ENCODE results near the gene BHMT. TPM values are rescaled to one million over a fixed set of nuclear protein-coding genes. Genes with fewer than 3 reads are reported as not detected.

BHMT gene
- total RNA-seq, 2 experiments from 2014 or later, result not detected

DNA sequence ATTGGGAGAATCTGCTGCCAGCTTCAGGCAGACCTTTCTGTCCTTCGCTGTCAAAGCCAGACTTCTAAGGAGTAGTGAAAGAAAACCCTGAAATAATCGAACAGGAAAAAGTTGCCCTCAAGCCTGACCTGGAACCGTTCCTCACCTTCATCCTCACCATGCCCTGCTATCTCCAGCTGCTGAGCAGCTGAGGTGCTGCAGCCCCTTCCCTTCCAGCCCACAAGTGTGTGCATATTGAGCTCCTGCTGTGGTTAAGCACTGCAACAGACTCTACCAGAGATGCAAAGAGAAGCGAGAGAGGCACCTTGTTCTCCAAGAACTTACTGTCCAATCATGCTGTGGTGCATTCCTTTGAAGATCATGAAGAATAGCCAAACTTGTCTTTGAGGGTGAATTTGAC lies 23.1 kb upstream of the BHMT start:
- no peaks in the 10 kb centered on the region for H3K4me1 Mint-ChIP-seq (ENCODE audit: low read depth)
- no peaks in the 10 kb centered on the region for H3K36me3 Mint-ChIP-seq
- H3K9me3 Mint-ChIP-seq, result no peaks in the 10 kb centered on the region
- no peak overlapping the region for H3K4me3 Mint-ChIP-seq
- ChIA-PET CTCF (no interaction called here), POLR2A (interaction anchor here (0.6 kb wide), 1 partner anchor 24 kb away, joined by 3 read pairs; no protein-coding TSS in a partner anchor)
- no peak overlapping the region for H3K27ac Mint-ChIP-seq
- H3K27me3 Mint-ChIP-seq, result no peaks in the 10 kb centered on the region
- intact Hi-C loops (cut with micrococcal nuclease), result no loop called here
- no peak for DNase-seq

DNA sequence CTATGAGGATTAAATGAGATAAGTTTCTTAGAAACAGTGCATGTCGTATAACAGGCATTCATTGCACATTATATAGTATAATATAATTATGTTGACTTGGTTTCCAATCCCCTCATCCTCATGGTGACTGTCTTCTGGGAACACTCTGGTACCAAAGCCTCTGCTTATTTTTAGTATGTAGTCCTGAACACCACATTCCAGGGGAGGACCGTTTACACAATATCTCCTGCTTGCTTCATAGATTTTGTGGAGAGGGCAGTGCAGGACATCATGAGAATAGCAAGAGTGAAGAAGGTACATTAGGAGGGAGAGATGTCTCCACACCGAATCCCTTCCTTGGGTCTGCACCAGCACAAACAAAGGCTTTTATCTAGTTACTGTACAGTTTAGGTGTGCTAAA lies 20.5 kb upstream of the BHMT start:
- H3K36me3 Mint-ChIP-seq, result no peaks in the 10 kb centered on the region
- H3K4me3 Mint-ChIP-seq, result no peak overlapping the region
- ChIA-PET POLR2A (no interaction called here), CTCF (no interaction called here)
- H3K27ac Mint-ChIP-seq, result no peak overlapping the region
- no peak for DNase-seq
- intact Hi-C loops (cut with micrococcal nuclease), result no loop called here
- no peaks in the 10 kb centered on the region for H3K9me3 Mint-ChIP-seq
- no peaks in the 10 kb centered on the region for H3K4me1 Mint-ChIP-seq (ENCODE audit: low read depth)
- peaks cover 1% of the 10 kb centered on the region for H3K27me3 Mint-ChIP-seq

DNA sequence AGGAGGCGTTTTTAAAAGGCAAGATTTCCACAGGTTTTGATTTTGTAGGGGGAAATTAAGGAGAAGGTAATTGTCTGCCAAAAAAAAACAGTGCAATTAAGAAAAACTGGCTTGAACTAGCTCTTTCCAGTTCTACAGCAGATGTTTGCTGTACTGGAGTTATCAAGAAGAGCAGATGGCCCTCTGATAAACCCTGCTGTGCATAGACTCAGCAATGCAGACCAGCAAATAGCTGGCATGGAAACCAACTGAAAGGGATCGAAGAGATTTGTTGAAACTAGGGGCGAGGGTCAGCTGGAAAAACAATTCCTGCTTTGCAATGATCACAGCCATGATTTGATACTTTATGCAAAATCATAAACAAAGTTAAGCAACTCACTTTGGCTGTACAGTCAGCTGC lies 17.8 kb upstream of the BHMT start:
- H3K4me1 Mint-ChIP-seq (ENCODE audit: low read depth), result no peaks in the 10 kb centered on the region
- DNase-seq, result no peak
- ChIA-PET POLR2A (no interaction called here), CTCF (no interaction called here)
- H3K4me3 Mint-ChIP-seq, result no peak overlapping the region
- H3K27ac Mint-ChIP-seq, result no peak overlapping the region
- no peaks in the 10 kb centered on the region for H3K36me3 Mint-ChIP-seq
- H3K27me3 Mint-ChIP-seq, result peaks cover 1% of the 10 kb centered on the region
- H3K9me3 Mint-ChIP-seq, result no peaks in the 10 kb centered on the region
- intact Hi-C loops (cut with micrococcal nuclease), result no loop called here

DNA sequence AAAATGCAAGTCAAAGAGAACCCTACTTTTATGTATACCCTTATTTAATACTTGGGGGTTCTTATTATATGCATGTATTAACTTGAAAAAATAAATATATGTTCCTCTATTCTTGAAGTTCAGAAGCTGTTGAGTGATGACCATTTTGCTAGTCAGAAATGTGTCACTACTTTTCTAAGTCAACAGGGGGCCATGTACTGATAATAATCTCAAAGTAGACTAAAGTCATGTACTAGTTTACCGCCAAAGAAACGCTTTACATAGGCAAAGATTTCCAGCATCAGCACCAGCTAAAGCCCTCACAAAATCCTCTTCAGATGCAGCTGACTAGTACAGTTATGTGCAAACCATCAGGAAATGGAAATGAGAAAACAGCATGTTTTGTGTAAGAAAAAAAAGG lies 5.7 kb upstream of the BHMT start:
- POLR2A ChIA-PET, result no interaction called here
- no peak overlapping the region for H3K4me3 Mint-ChIP-seq
- DNase-seq, result no peak
- no peaks in the 10 kb centered on the region for H3K9me3 Mint-ChIP-seq
- no peaks in the 10 kb centered on the region for H3K4me1 Mint-ChIP-seq (ENCODE audit: low read depth)
- intact Hi-C loops (cut with micrococcal nuclease), result no loop called here
- peaks cover 46% of the 10 kb centered on the region for H3K27me3 Mint-ChIP-seq
- CTCF ChIA-PET, result interaction anchor here (4.2 to 5.5 kb wide), 2 partner anchors 27 to 83 kb away, joined by 28 to 44 read pairs; no protein-coding TSS in a partner anchor
- no peaks in the 10 kb centered on the region for H3K36me3 Mint-ChIP-seq
- H3K27ac Mint-ChIP-seq, result no peak overlapping the region

DNA sequence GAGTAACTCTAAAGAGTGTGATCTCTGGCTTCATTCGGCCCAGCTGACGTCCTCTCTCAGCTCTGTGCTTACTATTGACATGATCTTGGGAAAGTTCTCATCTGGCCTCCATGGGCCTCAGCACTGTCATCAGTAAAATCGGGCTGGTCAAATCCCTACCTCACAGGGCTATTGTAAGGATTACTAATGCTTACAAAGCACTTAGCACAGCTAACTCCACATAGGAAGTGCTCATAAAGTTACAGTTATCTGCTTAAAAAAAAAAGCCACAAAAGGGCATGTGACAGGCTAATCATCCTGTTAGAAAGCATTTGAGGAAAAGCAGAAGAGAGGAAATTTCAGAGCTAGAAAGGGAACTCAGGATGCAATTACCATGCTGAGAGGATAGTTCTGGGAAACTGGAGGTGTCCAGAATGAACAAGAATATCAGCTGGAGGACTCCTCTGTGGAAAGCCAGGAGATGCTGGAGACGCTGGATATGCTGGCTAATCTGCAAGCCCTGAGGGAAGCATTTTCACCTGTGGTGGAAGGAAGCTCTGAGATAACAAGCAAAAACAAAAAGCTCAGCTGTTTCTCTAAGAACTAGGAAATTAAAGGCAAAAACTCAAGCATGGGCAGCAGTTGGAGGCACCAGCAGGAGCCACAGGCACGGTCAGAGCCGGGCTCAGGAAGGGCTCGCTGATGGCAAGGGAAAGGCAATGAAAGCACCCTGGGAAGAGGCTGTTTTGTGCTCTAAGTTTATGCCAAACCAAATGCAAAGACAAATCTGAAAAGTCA lies 4.4 kb upstream of the BHMT start:
- Mint-ChIP-seq H3K27me3 (peaks cover 56% of the 10 kb centered on the region), H3K4me1 (ENCODE audit: low read depth) (no peaks in the 10 kb centered on the region), H3K4me3 (no peak overlapping the region), H3K27ac (no peak overlapping the region), H3K36me3 (no peaks in the 10 kb centered on the region), H3K9me3 (no peaks in the 10 kb centered on the region)
- DNase-seq, result no peak
- POLR2A ChIA-PET, result no interaction called here
- intact Hi-C loops (cut with micrococcal nuclease), result no loop called here
- CTCF ChIA-PET, result interaction anchor here (0.9 to 5.5 kb wide), 4 partner anchors 26 to 208 kb away, joined by 3 to 44 read pairs (median 16); no protein-coding TSS in a partner anchor

DNA sequence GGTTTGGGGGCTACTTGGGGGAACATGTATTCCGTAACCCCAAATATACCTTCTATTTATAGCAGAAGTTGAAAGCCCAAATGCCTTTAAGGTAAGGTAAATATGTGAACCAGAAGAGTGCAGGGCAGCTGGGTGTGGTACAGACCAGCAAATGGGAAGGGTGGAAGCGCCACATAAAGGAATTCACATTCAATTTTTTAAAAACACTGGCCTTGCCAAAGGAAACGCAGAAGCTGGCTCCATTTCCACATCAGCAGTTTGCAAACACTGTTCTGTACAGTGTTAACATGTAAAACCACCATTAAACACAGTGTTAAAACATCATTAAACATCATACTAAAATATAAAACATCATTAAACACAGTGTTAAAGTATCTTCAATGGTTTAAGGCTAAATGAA lies 3.5 kb upstream of the BHMT start:
- Mint-ChIP-seq H3K4me1 (ENCODE audit: low read depth) (no peaks in the 10 kb centered on the region), H3K27me3 (peaks cover 61% of the 10 kb centered on the region), H3K36me3 (no peaks in the 10 kb centered on the region), H3K4me3 (no peak overlapping the region), H3K27ac (no peak overlapping the region), H3K9me3 (no peaks in the 10 kb centered on the region)
- CTCF ChIA-PET, result interaction anchor here (4.2 to 5.5 kb wide), 2 partner anchors 25 to 85 kb away, joined by 28 to 44 read pairs; no protein-coding TSS in a partner anchor
- DNase-seq, result no peak
- POLR2A ChIA-PET, result no interaction called here
- intact Hi-C loops (cut with micrococcal nuclease), result no loop called here

DNA sequence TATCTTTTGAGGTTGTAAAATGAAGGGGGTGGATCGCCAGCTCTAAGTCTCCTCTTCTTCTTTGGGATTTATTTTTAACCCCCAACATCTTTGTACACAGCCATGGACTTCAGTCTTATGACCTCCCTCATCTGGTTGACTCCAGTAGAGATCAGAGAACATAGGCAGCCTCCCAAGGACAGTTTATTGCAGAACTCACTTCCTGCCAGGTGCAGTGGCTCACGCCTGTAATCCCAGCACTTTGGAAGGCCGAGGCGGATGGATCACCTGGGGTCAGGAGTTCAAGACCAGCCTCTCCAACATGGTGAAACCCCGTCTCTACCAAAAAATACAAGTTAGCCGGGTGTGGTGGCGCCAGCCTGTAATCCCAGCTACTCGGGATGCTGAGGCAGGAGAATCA lies 2.8 kb upstream of the BHMT start:
- no peak for DNase-seq
- CTCF ChIA-PET, result interaction anchor here (0.9 to 5.5 kb wide), 5 partner anchors 17 to 87 kb away, joined by 3 to 44 read pairs (median 9); no protein-coding TSS in a partner anchor
- H3K4me1 Mint-ChIP-seq (ENCODE audit: low read depth), result no peaks in the 10 kb centered on the region
- intact Hi-C loops (cut with micrococcal nuclease), result no loop called here
- POLR2A ChIA-PET, result no interaction called here
- peaks cover 60% of the 10 kb centered on the region for H3K27me3 Mint-ChIP-seq
- H3K36me3 Mint-ChIP-seq, result no peaks in the 10 kb centered on the region
- H3K27ac Mint-ChIP-seq, result no peak overlapping the region
- H3K4me3 Mint-ChIP-seq, result no peak overlapping the region
- H3K9me3 Mint-ChIP-seq, result no peaks in the 10 kb centered on the region

DNA sequence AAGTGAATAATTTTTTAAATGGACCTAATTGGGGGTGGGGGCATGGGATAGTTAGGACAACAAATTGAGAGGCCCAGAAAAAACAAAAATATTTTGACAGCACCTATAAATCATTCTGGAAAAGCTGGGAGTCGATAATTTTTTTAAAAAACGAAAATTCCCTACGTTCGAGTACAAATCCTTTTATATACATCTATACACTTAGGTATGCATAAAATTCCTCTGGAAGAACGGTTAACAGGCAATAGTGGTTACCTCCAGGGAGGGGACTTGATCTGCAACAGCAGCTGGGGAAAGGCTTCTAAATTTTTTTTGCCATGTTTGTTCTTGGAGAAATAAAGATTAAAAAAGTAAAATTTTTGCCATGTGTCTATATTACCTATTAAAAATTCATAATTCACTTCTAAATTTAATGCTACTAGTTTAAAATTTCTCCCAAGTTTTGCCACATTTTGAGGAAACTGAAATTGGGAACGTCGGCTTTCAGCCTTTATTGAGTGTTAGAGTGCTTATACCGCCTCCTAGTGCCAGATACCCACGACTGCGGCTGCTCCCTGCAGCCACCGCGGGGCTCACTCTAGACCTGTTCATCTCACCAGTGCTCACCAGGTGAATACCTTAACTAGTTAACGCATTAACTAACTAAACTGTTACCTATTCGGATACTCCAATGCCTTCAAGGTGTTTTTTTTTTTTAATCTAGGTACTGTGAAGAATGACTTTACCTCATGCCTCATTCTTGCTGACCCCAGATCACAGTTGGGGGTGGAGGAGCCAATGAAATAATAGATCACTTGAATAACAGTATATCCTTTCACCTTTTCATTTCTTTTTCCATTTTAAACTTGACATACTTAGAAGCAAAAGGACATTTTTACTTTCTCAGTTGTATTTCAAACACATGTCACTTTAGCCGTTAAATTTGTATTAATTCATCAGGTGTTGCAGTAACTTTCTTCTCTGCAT lies 1.8 kb upstream of the BHMT start:
- CTCF ChIA-PET, result interaction anchor here (0.9 to 5.5 kb wide), 6 partner anchors 16 to 210 kb away, joined by 3 to 28 read pairs (median 4); no protein-coding TSS in a partner anchor
- peaks cover 58% of the 10 kb centered on the region for H3K27me3 Mint-ChIP-seq
- intact Hi-C loops (cut with micrococcal nuclease), result loop anchor here (2.0 kb wide), 1 partner anchor 85 kb away; no protein-coding TSS in a partner anchor

DNA sequence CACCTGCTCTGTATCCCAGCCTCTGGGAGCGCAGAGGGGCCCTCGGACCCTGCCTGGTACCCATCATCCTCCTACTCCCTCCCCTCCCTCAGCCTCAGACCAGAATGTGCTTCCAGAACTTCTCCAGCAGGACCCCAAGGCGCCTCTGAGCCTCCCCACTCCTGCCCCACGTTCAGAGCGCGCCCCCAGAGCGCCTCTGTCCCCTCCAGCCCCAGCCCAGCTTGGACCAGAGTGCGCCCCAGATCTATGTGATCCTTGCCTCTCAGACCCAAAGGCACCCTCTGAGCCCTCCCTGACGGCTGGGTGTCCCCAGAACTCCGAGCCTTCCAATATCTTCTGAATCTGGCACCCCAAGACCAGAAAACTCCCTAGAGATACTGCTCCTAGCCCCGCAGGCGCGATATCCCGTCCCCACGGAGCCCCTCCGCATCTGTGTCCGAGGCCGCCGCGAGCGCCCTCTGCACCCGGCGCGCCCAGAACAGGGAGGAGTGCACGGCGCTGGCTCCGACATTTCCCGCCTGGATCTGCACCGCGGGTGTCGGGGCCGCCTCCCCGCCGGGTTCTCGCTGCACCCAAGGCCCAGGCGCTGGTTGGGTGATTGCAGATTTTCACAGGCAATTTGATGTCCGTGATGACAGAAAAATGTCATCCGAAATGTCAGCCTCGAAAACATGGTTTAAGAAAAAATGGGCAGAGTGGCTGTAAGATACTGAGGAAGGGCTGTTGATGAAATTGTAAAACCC lies 522 bp downstream of the BHMT start:
- POLR2A ChIA-PET, result no interaction called here
- no peak for DNase-seq
- Mint-ChIP-seq H3K27ac (no peak overlapping the region), H3K4me1 (ENCODE audit: low read depth) (no peaks in the 10 kb centered on the region), H3K36me3 (no peaks in the 10 kb centered on the region), H3K4me3 (no peak overlapping the region), H3K9me3 (no peaks in the 10 kb centered on the region), H3K27me3 (peaks cover 47% of the 10 kb centered on the region)
- CTCF ChIA-PET, result interaction anchor here (1.0 kb wide), 1 partner anchor 21 kb away, joined by 3 read pairs; no protein-coding TSS in a partner anchor
- intact Hi-C loops (cut with micrococcal nuclease), result loop anchor here (2.0 kb wide), 1 partner anchor 87 kb away; no protein-coding TSS in a partner anchor

More for the DNA sequence above, 1.8 kb upstream of the BHMT start:
- Mint-ChIP-seq H3K4me1 (ENCODE audit: low read depth) (no peaks in the 10 kb centered on the region), H3K27ac (no peak overlapping the region), H3K9me3 (no peaks in the 10 kb centered on the region), H3K4me3 (no peak overlapping the region), H3K36me3 (no peaks in the 10 kb centered on the region)
- peak; percentile 50 for DNase-seq
- POLR2A ChIA-PET, result no interaction called here

DNA sequence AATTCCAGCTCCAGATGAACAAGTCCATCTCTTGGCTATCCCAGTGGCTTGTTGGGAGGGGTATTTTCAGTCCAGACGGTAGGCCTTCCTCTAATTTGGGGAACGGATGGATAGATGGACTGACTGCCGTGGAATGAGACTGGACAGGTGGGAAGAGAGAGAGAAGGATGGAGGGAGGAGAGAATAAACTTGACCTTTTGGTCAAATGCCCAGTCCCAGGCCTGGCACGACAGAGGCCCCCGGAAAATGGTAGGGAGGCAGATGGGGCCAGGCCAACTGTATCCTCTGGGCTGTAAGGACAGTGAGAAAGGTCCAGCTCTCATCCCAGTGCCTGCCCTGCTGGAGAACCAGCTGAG lies 1.1 kb downstream of the BHMT start:
- POLR2A ChIA-PET, result no interaction called here
- Mint-ChIP-seq H3K27ac (no peak overlapping the region), H3K4me1 (ENCODE audit: low read depth) (no peaks in the 10 kb centered on the region), H3K9me3 (no peaks in the 10 kb centered on the region), H3K27me3 (peaks cover 43% of the 10 kb centered on the region), H3K36me3 (no peaks in the 10 kb centered on the region), H3K4me3 (no peak overlapping the region)
- intact Hi-C loops (cut with micrococcal nuclease), result no loop called here
- DNase-seq, result no peak
- CTCF ChIA-PET, result no interaction called here

DNA sequence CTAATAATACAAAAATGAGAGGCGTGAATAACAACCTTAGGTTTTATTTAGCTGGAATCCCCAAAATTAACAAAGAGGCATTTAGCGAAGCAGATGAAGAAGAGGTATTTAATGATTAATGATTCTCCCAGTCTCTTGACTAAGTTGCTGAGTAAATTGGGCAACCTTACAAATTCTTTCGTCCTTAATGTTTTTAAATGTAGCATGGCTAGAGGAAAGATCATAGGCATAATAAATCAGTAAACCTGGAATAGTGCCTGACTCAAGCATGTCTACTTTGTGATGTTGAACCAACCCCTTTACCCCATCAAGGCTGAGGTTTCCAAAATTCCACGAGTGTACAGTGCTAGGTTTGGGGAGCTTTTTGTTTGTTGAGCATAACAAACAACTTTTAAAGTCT lies 7.9 kb downstream of the BHMT start:
- Mint-ChIP-seq H3K27ac (no peak overlapping the region), H3K36me3 (no peaks in the 10 kb centered on the region), H3K27me3 (peaks cover 8% of the 10 kb centered on the region), H3K4me1 (ENCODE audit: low read depth) (no peaks in the 10 kb centered on the region), H3K9me3 (no peaks in the 10 kb centered on the region), H3K4me3 (no peak overlapping the region)
- intact Hi-C loops (cut with micrococcal nuclease), result no loop called here
- ChIA-PET CTCF (interaction anchor here (0.6 to 2.8 kb wide), 2 partner anchors 13 to 135 kb away, joined by 3 to 14 read pairs; no protein-coding TSS in a partner anchor), POLR2A (no interaction called here)
- DNase-seq, result no peak
